HepG2 (cell line): ENCODE data around the gene STARD10. TPM values are rescaled to one million over a fixed set of nuclear protein-coding genes. Genes with fewer than 3 reads are reported as not detected.

ENCODE experiments used
- AFF4 ChIP-seq: sonication (generic); formaldehyde crosslinking; IDR thresholded peaks from 2 replicates; pipeline ENCODE4 v1.4.0; 2020; ENCODE audit warnings: missing genetic modification reagents
- ATF3 ChIP-seq: sonication (generic); formaldehyde crosslinking; IDR thresholded peaks from 2 replicates; pipeline ENCODE4 v1.4.0; 2020; ENCODE audit warnings: missing genetic modification reagents
- CAMTA2 ChIP-seq: sonication (generic); formaldehyde crosslinking; IDR thresholded peaks from 2 replicates; pipeline ENCODE4 v1.4.0; 2020; ENCODE audit warnings: mild to moderate bottlenecking, missing genetic modification reagents, borderline replicate concordance
- DBP ChIP-seq: sonication (generic); formaldehyde crosslinking; IDR thresholded peaks from 2 replicates; pipeline ENCODE4 v1.4.0; 2020; ENCODE audit warnings: missing genetic modification reagents; ENCODE audit errors: not compliant biosample characterization
- GTF3A ChIP-seq: sonication (generic); formaldehyde crosslinking; conservative IDR thresholded peaks from 2 replicates; pipeline ENCODE4 v1.4.0; 2020; ENCODE audit warnings: mild to moderate bottlenecking, missing genetic modification reagents
- HNRNPK ChIP-seq: fragments of 200-400 bp; formaldehyde crosslinking; IDR thresholded peaks from 2 replicates; pipeline ENCODE4 v1.6.1; 2018; ENCODE audit warnings: low read length, low read depth, moderate library complexity, mild to moderate bottlenecking; ENCODE audit not compliant: poor library complexity, severe bottlenecking
- MEIS2 ChIP-seq: sonication (generic); formaldehyde crosslinking; IDR thresholded peaks from 2 replicates; pipeline ENCODE4 v1.9.0; 2021; ENCODE audit warnings: mild to moderate bottlenecking, missing genetic modification reagents
- NR0B2 ChIP-seq: sonication (generic); formaldehyde crosslinking; IDR thresholded peaks from 2 replicates; pipeline ENCODE4 v1.4.0; 2020; ENCODE audit warnings: mild to moderate bottlenecking, missing genetic modification reagents
- NR2F2 ChIP-seq: IDR thresholded peaks from 2 replicates; pipeline ENCODE4 v1.6.1; 2012; ENCODE audit warnings: low read depth, inconsistent platforms, borderline replicate concordance
- TBX3 ChIP-seq: fragments of 450-650 bp; IDR thresholded peaks from 2 replicates; pipeline ENCODE4 v1.6.1; 2017; ENCODE audit warnings: antibody characterized with exemption, mild to moderate bottlenecking, inconsistent platforms, borderline replicate concordance
- TEAD2 ChIP-seq: sonication (generic); formaldehyde crosslinking; IDR thresholded peaks from 2 replicates; pipeline ENCODE4 v1.9.0; 2021; ENCODE audit warnings: missing genetic modification reagents
- UBTF ChIP-seq: sonication (generic); formaldehyde crosslinking; IDR thresholded peaks from 2 replicates; pipeline ENCODE4 v1.4.0; 2020; ENCODE audit warnings: mild to moderate bottlenecking, missing genetic modification reagents
- ZBTB33 ChIP-seq: sonication (generic); formaldehyde crosslinking; IDR thresholded peaks from 2 replicates; pipeline ENCODE4 v1.4.0; 2020; ENCODE audit warnings: missing genetic modification reagents
- ZKSCAN5 ChIP-seq: sonication (generic); formaldehyde crosslinking; IDR thresholded peaks from 2 replicates; pipeline ENCODE4 v1.5.1; 2020; ENCODE audit warnings: mild to moderate bottlenecking, missing genetic modification reagents
- ZNF12 ChIP-seq: sonication (generic); formaldehyde crosslinking; IDR thresholded peaks from 2 replicates; pipeline ENCODE4 v1.5.0; 2020; ENCODE audit warnings: missing genetic modification reagents
- ZNF879 ChIP-seq: sonication (generic); formaldehyde crosslinking; IDR thresholded peaks from 2 replicates; pipeline ENCODE4 v1.8.1; 2023; ENCODE audit warnings: missing genetic modification reagents
- ZNF883 ChIP-seq: sonication (generic); formaldehyde crosslinking; IDR thresholded peaks from 2 replicates; pipeline ENCODE4 v1.5.1; 2020; ENCODE audit warnings: mild to moderate bottlenecking, missing genetic modification reagents; ENCODE audit errors: not compliant biosample characterization
- ZNF891 ChIP-seq: sonication (generic); formaldehyde crosslinking; IDR thresholded peaks from 2 replicates; pipeline ENCODE4 v1.5.0; 2020; ENCODE audit warnings: mild to moderate bottlenecking, missing genetic modification reagents
- polyA plus RNA-seq, 8 experiments: library from polyadenylated mRNA; depleted of rRNA in 3 of 8; stranded (reverse) in 7 of 8; unstranded in 1 of 8; fragments of >200 nt; fragmentation: Illumina TruSeq in 4 of 8; extraction: Trizol in 4 of 8; gene quantifications; 2 replicates each; pipeline versions ENCODE4 v1.2.1 to v1.2.3, GENCODE V29; 2011 to 2016; ENCODE audit warnings: low read depth in 4 of 8, missing spikeins in 1 of 8, mixed read lengths in 1 of 8; ENCODE audit not compliant: insufficient read depth in 1 of 8
- total RNA-seq, 5 experiments: library from RNA; depleted of rRNA; stranded (reverse); fragments of >200 nt; fragmentation: Illumina TruSeq; extraction: Trizol; gene quantifications; 2 replicates each; pipeline ENCODE4 v1.2.3, GENCODE V29; 2016; ENCODE audit warnings: low read depth in 1 of 5

STARD10 gene
- total and polyA plus RNA-seq, 2 of the 13 experiments (the other 11 are each of a cell fraction or from before 2014, with no cell fraction given) = 260 to 341 TPM

- TF ChIP-seq ZBTB33 (CRISPR knock-in tag) (no peak), AFF4 (CRISPR knock-in tag) (no peak), MEIS2 (0 out of 2 replicates have a peak, but pooled peaks have one; percentile 69), ZNF12 (CRISPR knock-in tag) (peak; percentile 38; the same call in 1 of the 2 replicates), ZNF879 (CRISPR knock-in tag) (no peak), ZNF883 (CRISPR knock-in tag) (peak; percentile 78), HNRNPK (no peak), UBTF (CRISPR knock-in tag) (peak; percentile 58), GTF3A (no peak), CAMTA2 (CRISPR knock-in tag) (no peak), DBP (CRISPR knock-in tag) (no peak), ATF3 (CRISPR knock-in tag) (no peak), NR0B2 (no peak), TEAD2 (CRISPR knock-in tag) (no peak), ZKSCAN5 (CRISPR knock-in tag) (no peak; the same call in 1 of the 2 replicates), TBX3 (peak; percentile 23; the same call in 1 of the 2 replicates), ZNF891 (CRISPR knock-in tag) (0 out of 2 replicates have a peak, but pooled peaks have one; percentile 20), NR2F2 (no peak; the same call in 1 of the 2 replicates)
Measured at GRCh38 chr11:72793425-72794367, at the start of gene STARD10 (continued).
